Activated T-helper 1 cell treated with Interleukin-2 at 50 U/mL for 16 hours (primary cell): ENCODE results near the gene ZNF740.

Experiments used
- DNase-seq: peaks from one replicate; pipeline ENCODE4 v3.0.0-alpha.2; 2020; ENCODE audit warnings: low read depth

ZNF740 gene

GRCh38 chr12:53227836-53228235 is 47.3 kb downstream of the ZNF740 start:
- DNase-seq = no peak

- no peak for DNase-seq
Observed at GRCh38 chr12:53229454-53229853, 48.9 kb downstream of the ZNF740 start.

GRCh38 chr12:53230108-53230845 is 49.8 kb downstream of the ZNF740 start:
- no peak for DNase-seq

- DNase-seq = no peak
Observed at GRCh38 chr12:53231671-53231920, 51.1 kb downstream of the ZNF740 start.

GRCh38 chr12:53231921-53232645 is 51.6 kb downstream of the ZNF740 start, which contains the start of gene RARG:
Gene RARG (minus strand): TSS chr12:53232209. CDS start chr12:53227545, 4,664 bp downstream.
- peak; percentile 45 for DNase-seq

- DNase-seq = no peak
Observed at GRCh38 chr12:53232646-53233461, 52.3 kb downstream of the ZNF740 start.

DNA sequence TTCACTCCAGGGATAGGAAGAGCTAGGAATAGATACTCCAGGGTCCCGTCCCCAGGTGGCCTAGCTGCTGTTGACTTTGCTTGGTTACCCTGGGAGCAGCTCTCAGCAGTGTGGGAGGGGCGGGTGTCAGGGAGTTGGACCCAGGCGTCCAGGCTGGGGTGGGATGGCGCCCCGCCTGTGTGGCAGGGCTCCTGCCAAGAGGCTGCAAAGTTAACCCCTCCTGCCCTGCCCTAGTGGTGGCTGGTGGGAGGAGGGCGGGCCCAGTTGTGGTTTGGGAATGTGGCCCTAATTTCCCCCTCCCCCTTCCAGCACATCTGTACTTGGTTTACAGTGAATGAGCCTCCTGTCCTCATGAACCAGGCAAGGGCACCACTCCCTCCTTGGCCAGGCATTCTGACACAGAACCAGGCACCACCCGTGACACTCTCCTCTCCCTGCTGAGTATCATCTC is 53.2 kb downstream of the ZNF740 start:
- no peak for DNase-seq

GRCh38 chr12:53234271-53234914 is 53.9 kb downstream of the ZNF740 start:
- no peak for DNase-seq

DNA sequence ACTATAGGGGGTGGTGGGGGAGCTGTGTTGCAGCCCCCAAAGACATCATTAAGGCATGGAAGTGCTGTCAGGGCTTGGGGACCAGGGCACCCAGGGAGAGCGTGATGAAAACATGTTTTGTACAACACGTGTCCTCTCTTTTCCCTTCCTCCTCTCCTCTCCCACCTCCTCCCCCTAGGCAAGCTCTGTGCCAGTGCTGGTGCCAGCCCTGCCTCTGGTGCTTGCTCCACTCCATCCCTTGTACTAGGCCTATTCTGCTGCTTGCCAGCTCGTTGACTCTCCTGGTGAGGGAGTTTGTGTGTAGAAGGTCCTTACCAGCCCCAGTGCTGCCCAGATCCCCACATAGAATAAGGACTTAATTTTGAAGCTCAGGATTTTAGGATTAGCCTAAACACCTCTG is 54.6 kb downstream of the ZNF740 start:
- DNase-seq = no peak

DNA sequence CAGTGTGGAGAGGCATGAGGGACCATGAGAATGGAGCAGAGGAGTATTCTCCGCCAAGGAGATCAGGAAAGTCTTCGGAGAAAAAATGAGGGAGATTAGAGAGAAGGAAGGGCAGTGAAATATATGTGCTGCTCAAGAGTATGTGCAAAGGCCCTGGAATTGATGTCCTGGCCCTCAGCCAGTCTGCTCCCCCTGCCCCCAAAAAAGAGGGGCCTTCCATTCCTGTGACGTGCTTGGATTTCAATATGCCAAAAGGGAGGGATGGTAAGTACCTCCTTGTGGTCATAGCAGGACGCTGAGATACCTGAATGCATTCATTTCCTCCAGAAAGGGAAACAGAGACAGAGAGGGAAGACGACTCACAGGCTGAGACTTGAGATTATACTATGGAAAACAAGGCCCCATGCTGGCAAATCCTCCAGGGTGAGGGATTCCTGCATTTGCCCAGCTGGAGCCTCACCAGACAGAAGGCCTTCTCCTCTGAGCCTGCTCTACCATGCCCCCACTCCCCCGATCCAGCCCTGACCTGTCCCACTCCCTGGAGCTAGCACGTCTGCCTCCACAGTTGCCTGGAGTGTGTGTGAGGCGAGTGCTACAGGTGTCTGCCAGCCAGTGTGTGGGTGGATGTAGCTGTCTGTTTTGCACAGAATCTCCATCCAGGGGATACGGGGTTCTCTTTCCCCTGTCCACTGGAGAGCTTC is 55.4 kb downstream of the ZNF740 start:
- no peak for DNase-seq

DNA sequence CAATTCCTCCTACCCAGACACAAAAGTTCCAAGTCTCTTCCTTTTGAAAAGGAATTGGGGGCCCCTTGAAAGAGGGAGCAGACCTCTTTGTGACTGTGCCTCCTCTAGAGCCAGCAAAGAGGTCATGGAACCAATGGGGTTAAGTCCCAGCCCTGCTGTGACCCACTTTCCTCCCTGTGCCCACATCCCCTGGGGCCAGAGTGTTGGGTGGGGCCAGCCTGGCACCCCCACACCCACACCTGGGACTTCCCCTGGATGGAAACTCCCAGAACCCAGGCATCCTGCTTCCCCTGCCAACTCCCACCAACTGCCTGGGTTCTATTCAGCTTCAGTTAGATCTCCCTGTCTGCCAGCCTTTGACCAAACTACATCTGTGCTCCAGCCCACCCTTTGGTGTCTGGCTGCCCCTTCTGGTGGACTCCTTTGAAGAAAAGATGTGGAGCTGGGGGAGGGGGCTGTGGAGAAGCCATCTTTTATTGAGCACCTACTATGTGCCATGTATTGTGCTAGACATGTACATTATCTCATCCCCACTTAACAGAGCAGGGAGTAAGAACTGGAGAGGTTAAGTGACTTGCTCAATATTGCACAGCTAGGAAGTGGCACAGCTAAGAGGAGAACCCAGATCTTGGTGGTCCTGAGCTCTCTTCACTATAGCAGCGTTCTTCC is 56.1 kb downstream of the ZNF740 start:
- DNase-seq = peak; percentile 32

- no peak for DNase-seq
Observed at GRCh38 chr12:53239643-53240258, 59.2 kb downstream of the ZNF740 start.

- no peak for DNase-seq
Observed at GRCh38 chr12:53241623-53242412, 61.3 kb downstream of the ZNF740 start.

- no peak for DNase-seq
Observed at GRCh38 chr12:53244337-53244736, 63.8 kb downstream of the ZNF740 start.
